MM.1S (cell line): ENCODE measurements around the gene TENT4A.

Experiments used
- DNase-seq: peaks from one replicate; pipeline ENCODE4 v3.0.0-alpha.2; 2015
- H2AFZ ChIP-seq: fragments of 300-600 bp; sonication (generic); 2 replicates; pipeline ENCODE4 v1.6.0; 2016; ENCODE audit warnings: antibody characterized with exemption, low read length
- H3F3A ChIP-seq: fragments of 300-600 bp; sonication (generic); 2 replicates; pipeline ENCODE4 v1.6.1; 2016; ENCODE audit warnings: mild to moderate bottlenecking, antibody characterized with exemption, low read length, moderate library complexity, mixed read lengths; ENCODE audit not compliant: insufficient read depth
- H3K27ac ChIP-seq: fragments of 300-600 bp; sonication (generic); 2 replicates; pipeline ENCODE4 v1.5.1; 2016; ENCODE audit warnings: mild to moderate bottlenecking, low read length
- H3K27me3 ChIP-seq: fragments of 300-600 bp; sonication (generic); replicated peaks from 2 replicates; pipeline ENCODE4 v1.6.0; 2016; ENCODE audit warnings: low read length; ENCODE audit not compliant: insufficient read depth
- H3K36me3 ChIP-seq: fragments of 300-600 bp; sonication (generic); replicated peaks from 2 replicates; pipeline ENCODE4 v1.6.1; 2016; ENCODE audit warnings: mild to moderate bottlenecking, low read length, mixed read lengths; ENCODE audit not compliant: insufficient read depth
- H3K4me1 ChIP-seq: fragments of 300-600 bp; sonication (generic); 2 replicates; pipeline ENCODE4 v1.6.1; 2016; ENCODE audit warnings: low read length, mixed read lengths
- H3K4me2 ChIP-seq: fragments of 300-600 bp; sonication (generic); 2 replicates; pipeline ENCODE4 v1.6.0; 2016; ENCODE audit warnings: low read depth, low read length
- H3K4me3 ChIP-seq: fragments of 300-600 bp; sonication (generic); 2 replicates; pipeline ENCODE4 v1.5.1; 2016; ENCODE audit warnings: low read length, mixed read lengths
- H3K79me2 ChIP-seq: fragments of 300-600 bp; sonication (generic); 2 replicates; pipeline ENCODE4 v1.6.1; 2016; ENCODE audit warnings: mixed run types, low read length, mixed read lengths
- H3K9ac ChIP-seq: fragments of 300-600 bp; sonication (generic); 2 replicates; pipeline ENCODE4 v1.6.1; 2016; ENCODE audit warnings: low read length, mixed read lengths
- H3K9me2 ChIP-seq: fragments of 300-600 bp; sonication (generic); replicated peaks from 2 replicates; pipeline ENCODE4 v1.6.1; 2016; ENCODE audit warnings: mild to moderate bottlenecking, low read length, mixed read lengths; ENCODE audit not compliant: insufficient read depth
- H3K9me3 ChIP-seq: fragments of 300-600 bp; sonication (generic); replicated peaks from 2 replicates; pipeline ENCODE4 v1.6.1; 2016; ENCODE audit warnings: mild to moderate bottlenecking, low read length, mixed read lengths; ENCODE audit not compliant: insufficient read depth
- H4K20me1 ChIP-seq: fragments of 300-600 bp; sonication (generic); 2 replicates; pipeline ENCODE4 v1.6.1; 2016; ENCODE audit warnings: mild to moderate bottlenecking, low read length, moderate library complexity, mixed read lengths; ENCODE audit not compliant: insufficient read depth
- CTCF ChIP-seq: fragments of 300-600 bp; sonication (generic); IDR thresholded peaks from 2 replicates; pipeline ENCODE4 v1.5.1; 2016; ENCODE audit warnings: antibody characterized with exemption, low read length, mixed read lengths
- EZH2 ChIP-seq: fragments of 300-600 bp; sonication (generic); optimal IDR thresholded peaks from 2 replicates; pipeline ENCODE3; 2017; ENCODE audit warnings: low read depth, mild to moderate bottlenecking, antibody characterized with exemption, low read length, mixed read lengths
- EZH2phosphoT487 ChIP-seq: fragments of 300-600 bp; sonication (generic); IDR thresholded peaks from 2 replicates; pipeline ENCODE4 v1.6.1; 2018; ENCODE audit warnings: antibody characterized with exemption, low read length

TENT4A gene

DNA sequence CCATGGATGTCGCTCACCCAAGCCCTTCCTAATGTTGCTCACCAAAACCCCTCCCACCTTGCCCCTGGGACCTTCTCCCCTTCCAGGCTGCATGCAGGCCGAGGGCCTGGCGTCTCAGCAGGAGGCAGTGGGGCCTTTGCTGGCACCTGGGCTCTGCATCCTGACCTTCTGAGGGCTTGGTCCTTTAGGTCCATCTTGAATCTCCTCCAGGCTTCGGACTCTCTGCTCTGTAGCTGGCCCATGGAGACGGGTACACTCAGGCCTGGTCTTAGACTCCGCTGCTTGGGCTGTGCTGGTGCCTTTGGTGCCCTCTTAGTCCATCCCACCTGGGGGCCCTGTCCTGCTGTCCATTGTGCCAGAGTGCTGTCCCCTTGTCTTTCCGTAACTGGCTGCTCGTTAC lies 14.0 kb downstream of the TENT4A start:
- TF ChIP-seq EZH2 = no peak
- no peak for TF ChIP-seq EZH2phosphoT487
- no peak for TF ChIP-seq CTCF
- peaks cover 35% of the 10 kb centered on the region for H3F3A ChIP-seq
- H2AFZ ChIP-seq = no peak overlapping the region
- H3K27ac ChIP-seq = peak overlapping the region; percentile 87; the same call in 1 of the 2 replicates
- no peaks in the 10 kb centered on the region for H3K9me3 ChIP-seq
- H3K36me3 ChIP-seq = no peaks in the 10 kb centered on the region; the same call in none of the 2 replicates
- no peak overlapping the region for H3K9ac ChIP-seq
- peaks cover 58% of the 10 kb centered on the region for H3K4me1 ChIP-seq
- no peaks in the 10 kb centered on the region for H3K9me2 ChIP-seq
- no peaks in the 10 kb centered on the region for H3K27me3 ChIP-seq
- no peak overlapping the region for H3K4me3 ChIP-seq
- no peak for DNase-seq
- H3K79me2 ChIP-seq = peaks cover 91% of the 10 kb centered on the region
- no peaks in the 10 kb centered on the region for H4K20me1 ChIP-seq
- H3K4me2 ChIP-seq = no peak overlapping the region

DNA sequence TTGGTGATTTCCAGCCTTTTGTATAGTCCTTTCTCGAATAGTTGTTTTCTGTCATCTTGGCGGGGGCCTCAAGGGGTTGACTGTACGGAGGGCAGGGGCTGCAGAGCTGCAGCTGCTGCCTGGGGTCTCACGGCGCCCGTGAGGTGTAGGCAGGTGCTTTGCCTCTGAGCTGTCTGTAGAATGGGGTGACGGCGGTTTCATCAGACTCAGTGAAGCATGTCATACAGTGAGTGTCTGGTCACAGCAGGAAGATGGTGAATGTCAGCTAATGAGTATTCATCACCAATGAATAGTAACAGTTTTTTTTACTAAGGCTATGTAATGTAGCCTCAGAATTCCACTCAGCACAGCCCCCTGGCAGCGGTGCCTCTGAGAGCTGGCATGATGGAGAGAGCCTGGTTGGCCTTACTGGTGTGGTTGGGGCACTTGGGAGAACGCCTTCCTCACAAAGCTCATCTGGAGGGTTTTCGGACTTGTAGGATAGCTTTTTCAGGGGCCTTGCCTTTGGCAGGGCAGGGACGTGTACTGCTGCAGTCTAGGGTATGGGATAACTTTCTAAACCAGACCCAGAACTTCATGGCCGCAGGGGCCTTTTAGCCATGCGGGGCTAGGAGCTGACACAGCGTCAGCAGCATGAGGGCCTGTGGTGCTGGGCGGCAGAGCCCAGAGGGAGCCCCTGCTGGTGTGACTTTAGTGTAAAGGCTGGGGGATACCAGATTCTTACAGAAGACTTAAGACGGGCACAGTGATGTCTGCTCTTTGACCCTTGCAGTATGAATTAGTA lies 15.0 kb downstream of the TENT4A start:
- Histone ChIP-seq H3K4me3 (no peak overlapping the region), H3K79me2 (peaks cover 91% of the 10 kb centered on the region), H4K20me1 (no peaks in the 10 kb centered on the region), H3K27ac (peak overlapping the region; percentile 87; the same call in 1 of the 2 replicates), H3K9me3 (no peaks in the 10 kb centered on the region), H3K4me1 (peaks cover 49% of the 10 kb centered on the region), H3K9me2 (no peaks in the 10 kb centered on the region), H3F3A (peaks cover 30% of the 10 kb centered on the region), H3K36me3 (no peaks in the 10 kb centered on the region; the same call in none of the 2 replicates), H3K27me3 (no peaks in the 10 kb centered on the region), H2AFZ (no peak overlapping the region), H3K9ac (no peak overlapping the region), H3K4me2 (peak overlapping the region; percentile 90)
- TF ChIP-seq EZH2phosphoT487 (no peak), CTCF (no peak), EZH2 (no peak)
- no peak for DNase-seq

- Histone ChIP-seq H2AFZ (no peak overlapping the region), H3K9ac (peak overlapping the region; percentile 7; the same call in 1 of the 2 replicates), H3F3A (peaks cover 30% of the 10 kb centered on the region), H3K27me3 (no peaks in the 10 kb centered on the region), H3K36me3 (no peaks in the 10 kb centered on the region; the same call in none of the 2 replicates), H3K9me3 (no peaks in the 10 kb centered on the region), H4K20me1 (no peaks in the 10 kb centered on the region), H3K4me1 (peaks cover 45% of the 10 kb centered on the region), H3K4me3 (peak overlapping the region; percentile 11), H3K4me2 (peak overlapping the region; percentile 90), H3K27ac (peak overlapping the region; percentile 87), H3K9me2 (no peaks in the 10 kb centered on the region), H3K79me2 (peaks cover 91% of the 10 kb centered on the region)
- TF ChIP-seq EZH2 (no peak), CTCF (no peak), EZH2phosphoT487 (no peak)
- no peak for DNase-seq
These were observed 15.6 kb downstream of the TENT4A start for GRCh38 chr5:6728795-6729183.
